NK-92 treated with Interleukin-12 subunit alpha and Interleukin-12 subunit beta, amount 100 ng/mL, for 24 hours (cell line): ENCODE data around the gene KASH5.
"Not testable (repeated sequence)": the region's sequence is repeated elsewhere in the genome, so short reads cannot be mapped to it uniquely, and the experiment has no call there.

Experiments
- DNase-seq: peaks from one replicate; lab custom pipeline; 2025; lab: John Stamatoyannopoulos, UW

The KASH5 gene

DNA sequence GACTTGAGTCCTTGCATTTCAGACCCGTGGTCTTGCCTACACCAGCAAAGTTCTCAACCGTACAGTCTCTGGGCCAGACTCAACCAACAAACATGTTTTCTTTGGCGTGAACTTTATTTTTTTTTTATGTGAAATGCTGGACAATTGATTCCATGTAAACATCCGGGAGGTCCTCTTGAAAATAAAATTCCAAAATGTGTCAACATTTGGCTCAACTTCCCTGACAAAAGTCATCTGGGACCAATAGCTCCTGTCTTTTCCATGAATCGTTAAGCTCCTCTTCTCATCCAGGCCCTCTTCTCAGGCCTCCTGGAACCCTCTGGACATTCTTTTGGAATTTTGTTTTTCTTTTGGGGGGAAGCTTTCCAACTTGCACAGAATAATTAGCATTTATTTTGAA lies 67.7 kb downstream of the KASH5 start:
- DNase-seq = no peak

DNA sequence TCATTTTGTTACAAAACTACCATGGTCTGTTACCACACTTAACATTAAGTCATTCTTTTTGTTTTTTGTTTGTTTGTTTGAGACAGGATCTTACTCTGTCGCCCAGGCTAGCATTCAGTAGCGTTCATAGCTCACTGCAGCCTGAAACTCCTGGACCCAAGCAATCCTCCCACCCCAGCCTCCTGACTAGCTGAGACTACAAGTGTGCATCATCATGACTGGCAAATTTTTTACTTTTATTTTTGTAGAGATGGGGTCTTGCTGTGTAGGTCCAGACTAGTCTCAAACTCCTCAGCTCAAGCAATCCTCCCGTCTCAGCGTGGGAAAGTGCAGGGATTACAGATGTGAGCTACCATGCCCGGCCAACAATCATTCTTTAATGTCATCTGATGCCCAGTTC lies 68.3 kb downstream of the KASH5 start:
- DNase-seq = no peak

DNA sequence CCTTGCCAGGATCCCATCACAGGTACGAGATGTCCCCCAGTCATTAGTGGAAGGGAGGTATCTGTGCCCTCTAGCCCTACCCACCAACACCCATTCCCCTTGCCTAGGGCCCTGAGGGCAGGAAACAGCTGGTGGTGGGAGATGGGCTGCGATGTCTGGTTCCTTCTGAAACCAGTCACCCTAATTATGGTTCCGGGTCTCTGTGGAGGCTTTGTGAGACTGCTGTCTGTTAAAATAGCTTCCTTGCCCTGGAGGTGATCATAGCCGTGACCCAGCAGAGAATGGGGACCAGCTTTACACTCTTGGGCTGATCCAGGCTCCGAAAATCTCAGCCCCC lies 70.5 kb downstream of the KASH5 start:
- no peak for DNase-seq

DNA sequence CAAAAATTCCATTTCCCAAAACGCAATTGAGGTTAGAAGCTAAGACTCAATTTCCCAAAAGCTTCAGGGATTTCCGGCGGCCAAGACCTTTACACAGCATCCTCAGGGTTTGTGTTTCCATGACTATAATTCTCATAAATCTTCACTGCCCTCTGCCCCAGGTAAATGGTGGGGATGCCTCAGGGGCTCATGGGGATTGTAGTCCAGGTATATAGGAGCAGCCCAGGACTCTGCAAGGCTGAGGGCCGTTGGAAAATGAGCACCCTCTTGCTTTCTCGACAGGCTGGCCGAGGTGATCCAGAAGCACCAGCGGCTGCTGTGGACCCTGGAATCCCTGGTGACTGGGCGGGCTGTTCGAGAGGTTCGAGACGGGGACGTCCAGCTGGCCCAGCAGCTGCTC lies 71.3 kb downstream of the KASH5 start:
- DNase-seq = no peak

DNA sequence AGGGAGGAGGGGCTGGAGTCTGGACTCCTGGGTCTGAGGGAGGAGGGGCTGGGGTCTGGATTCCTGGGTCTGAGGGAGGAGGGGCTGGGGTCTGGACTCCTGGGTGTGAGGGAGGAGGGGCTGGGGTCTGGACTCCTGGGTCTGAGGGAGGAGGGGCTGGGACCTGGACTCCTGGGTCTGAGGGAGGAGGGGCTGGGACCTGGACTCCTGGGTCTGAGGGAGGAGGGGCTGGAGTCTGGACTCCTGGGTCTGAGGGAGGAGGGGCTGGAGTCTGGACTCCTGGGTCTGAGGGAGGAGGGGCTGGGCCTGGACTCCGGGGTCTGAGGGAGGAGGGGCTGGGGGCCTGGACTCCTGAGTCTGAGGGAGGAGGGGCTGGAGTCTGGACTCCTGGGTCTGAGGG lies 73.1 kb downstream of the KASH5 start:
- DNase-seq = not testable (repeated sequence)

DNA sequence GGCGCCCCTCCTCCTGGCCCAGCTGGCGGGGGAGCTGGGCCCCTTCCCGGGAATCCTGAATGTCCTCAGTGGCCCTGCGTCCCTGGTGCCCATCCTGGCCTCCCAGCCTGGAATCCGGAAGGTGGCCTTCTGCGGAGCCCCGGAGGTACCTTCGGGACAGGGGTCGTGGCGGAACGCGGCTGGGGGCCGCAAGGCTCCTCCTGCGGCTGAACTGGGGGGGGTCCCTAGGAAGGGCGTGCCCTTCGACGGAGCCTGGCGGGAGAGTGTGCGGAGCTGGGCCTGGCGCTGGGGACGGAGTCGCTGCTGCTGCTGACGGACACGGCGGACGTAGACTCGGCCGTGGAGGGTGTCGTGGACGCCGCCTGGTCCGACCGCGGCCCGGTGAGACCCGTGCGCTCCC lies 73.6 kb downstream of the KASH5 start:
- DNase-seq = no peak

DNA sequence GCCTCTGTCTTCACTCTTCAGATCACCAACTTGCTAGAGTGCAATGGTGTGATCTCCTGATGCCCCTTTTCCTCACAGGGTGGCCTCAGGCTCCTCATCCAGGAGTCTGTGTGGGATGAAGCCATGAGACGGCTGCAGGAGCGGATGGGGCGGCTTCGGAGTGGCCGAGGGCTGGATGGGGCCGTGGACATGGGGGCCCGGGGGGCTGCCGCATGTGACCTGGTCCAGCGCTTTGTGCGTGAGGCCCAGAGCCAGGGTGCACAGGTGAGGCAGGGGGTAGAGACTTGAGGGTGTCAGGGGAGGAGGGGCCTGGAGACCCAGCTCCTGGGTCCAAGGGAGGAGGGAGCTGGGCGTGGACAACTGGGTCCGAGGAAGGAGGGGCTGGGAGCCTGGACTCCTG lies 74.4 kb downstream of the KASH5 start:
- DNase-seq = no peak

DNA sequence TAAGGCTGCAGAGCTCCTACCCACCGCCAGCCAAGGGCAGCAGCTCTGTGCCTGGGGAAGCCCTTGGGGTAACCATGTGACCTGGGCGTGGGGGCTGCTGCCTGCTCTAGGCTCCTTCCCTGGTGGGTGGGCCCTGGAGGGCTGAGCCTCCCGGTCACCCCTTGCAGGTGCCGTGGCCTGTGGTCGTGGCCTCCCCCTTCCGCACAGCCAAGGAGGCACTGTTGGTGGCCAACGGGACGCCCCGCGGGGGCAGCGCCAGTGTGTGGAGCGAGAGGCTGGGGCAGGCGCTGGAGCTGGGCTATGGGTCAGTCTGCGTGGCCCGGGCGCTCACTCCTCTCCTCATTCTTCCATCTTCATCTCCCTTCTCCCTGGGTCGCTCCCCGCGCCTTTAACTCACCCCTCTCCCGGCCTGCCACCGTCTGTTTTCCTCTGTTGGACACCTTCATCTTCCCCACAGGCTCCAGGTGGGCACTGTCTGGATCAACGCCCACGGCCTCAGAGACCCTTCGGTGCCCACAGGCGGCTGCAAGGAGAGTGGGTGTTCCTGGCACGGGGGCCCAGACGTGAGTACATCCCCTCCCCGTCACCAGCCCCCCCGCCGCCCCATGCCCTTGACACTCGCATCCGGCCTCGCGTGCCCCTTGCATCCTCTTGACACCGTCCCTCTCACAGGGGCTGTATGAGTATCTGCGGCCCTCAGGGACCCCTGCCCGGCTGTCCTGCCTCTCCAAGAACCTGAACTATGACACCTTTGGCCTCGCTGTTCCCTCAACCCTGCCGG lies 76.1 kb downstream of the KASH5 start:
- no peak for DNase-seq

DNA sequence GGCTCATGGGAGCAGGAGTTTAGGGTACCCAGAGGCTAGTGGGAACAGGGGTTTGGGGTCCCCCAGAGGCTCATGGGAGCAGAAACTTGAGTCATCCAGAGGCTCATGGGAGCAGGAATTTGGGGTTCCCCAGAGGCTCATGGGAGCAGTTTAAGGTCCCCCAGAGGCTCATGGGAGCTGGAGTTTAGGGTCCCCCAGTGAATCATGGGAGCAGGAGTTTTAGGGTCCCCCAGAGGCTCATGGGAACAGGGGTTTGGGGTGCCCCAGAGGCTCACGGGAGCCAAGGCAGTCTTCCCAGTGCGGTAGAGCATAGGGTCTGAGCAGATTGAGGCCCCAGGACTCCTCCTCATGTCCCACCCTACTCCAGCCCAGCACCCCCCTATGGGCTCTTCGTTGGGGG lies 77.3 kb downstream of the KASH5 start:
- DNase-seq = no peak
